HepG2 (cell line): ENCODE data around the gene MCM3AP. TPM values are rescaled to one million over a fixed set of nuclear protein-coding genes. Genes with fewer than 3 reads are reported as not detected.
A peak's percentile ranks its signal among the peaks of the same experiment; 100 is the strongest.

Experiments
- CBX2 ChIP-seq, 2 experiments: fragments of 200-600 bp in 1 of 2; sonication (generic); formaldehyde crosslinking in 1 of 2; IDR thresholded peaks; 2 replicates each; pipeline versions ENCODE4 v1.7.0 to v1.8.1; 2018 to 2022; ENCODE audit warnings: low read depth in 2 of 2, low read length in 1 of 2, mild to moderate bottlenecking in 1 of 2, missing genetic modification reagents in 1 of 2
- GABPA ChIP-seq, 2 experiments: IDR thresholded peaks; 2 replicates each; pipeline ENCODE4 v1.6.1; 2011 to 2016; ENCODE audit warnings: low read depth in 2 of 2, low read length in 1 of 2, missing biosample characterization in 1 of 2, missing genetic modification characterization in 1 of 2
- NFIC ChIP-seq: IDR thresholded peaks from 2 replicates; pipeline ENCODE4 v1.6.1; 2012; ENCODE audit warnings: mild to moderate bottlenecking, low read length, inconsistent platforms
- PATZ1 ChIP-seq: sonication (generic); formaldehyde crosslinking; IDR thresholded peaks from 2 replicates; pipeline ENCODE4 v1.4.0; 2020; ENCODE audit warnings: missing genetic modification reagents
- PCBP1 ChIP-seq: fragments of 200-400 bp; formaldehyde crosslinking; IDR thresholded peaks from 2 replicates; pipeline ENCODE4 v1.6.1; 2017; ENCODE audit warnings: mild to moderate bottlenecking, low read depth, low read length, borderline replicate concordance
- POLR2A ChIP-seq, 2 experiments: IDR thresholded peaks; 2 replicates each; pipeline ENCODE4 v1.6.1; 2011; ENCODE audit warnings: low read depth in 2 of 2, low read length in 2 of 2, mild to moderate bottlenecking in 1 of 2, moderate library complexity in 1 of 2; ENCODE audit not compliant: insufficient read depth in 1 of 2
- RFXAP ChIP-seq: sonication (generic); formaldehyde crosslinking; IDR thresholded peaks from 2 replicates; pipeline ENCODE4 v1.4.0; 2020; ENCODE audit warnings: missing genetic modification reagents, borderline replicate concordance
- SRF ChIP-seq: IDR thresholded peaks from 2 replicates; pipeline ENCODE4 v1.6.1; 2011; ENCODE audit warnings: mild to moderate bottlenecking, low read depth, low read length, moderate library complexity
- STAT6 ChIP-seq: sonication (generic); formaldehyde crosslinking; IDR thresholded peaks from 2 replicates; pipeline ENCODE4 v1.4.0; 2020; ENCODE audit warnings: missing genetic modification reagents, mild to moderate bottlenecking, borderline replicate concordance
- ZFX ChIP-seq: sonication (generic); formaldehyde crosslinking; IDR thresholded peaks from 2 replicates; pipeline ENCODE4 v1.4.0; 2020; ENCODE audit warnings: mild to moderate bottlenecking, low read depth, missing genetic modification reagents, moderate library complexity
- ZNF337 ChIP-seq: sonication (generic); formaldehyde crosslinking; IDR thresholded peaks from 2 replicates; pipeline ENCODE4 v1.5.1; 2020; ENCODE audit warnings: missing genetic modification reagents, low read depth, mild to moderate bottlenecking, borderline replicate concordance
- ZNF382 ChIP-seq: sonication (generic); formaldehyde crosslinking; IDR thresholded peaks from 2 replicates; pipeline ENCODE4 v1.5.0; 2020; ENCODE audit warnings: missing genetic modification reagents, mild to moderate bottlenecking, borderline replicate concordance
- ZNF501 ChIP-seq: sonication (generic); formaldehyde crosslinking; IDR thresholded peaks from 2 replicates; pipeline ENCODE4 v1.5.1; 2020; ENCODE audit warnings: mild to moderate bottlenecking, moderate library complexity, missing genetic modification reagents
- ZNF850 ChIP-seq: sonication (generic); formaldehyde crosslinking; conservative IDR thresholded peaks from 2 replicates; pipeline ENCODE4 v1.9.0; 2021; ENCODE audit warnings: mild to moderate bottlenecking, missing genetic modification reagents
- polyA plus RNA-seq, 8 experiments: library from polyadenylated mRNA; depleted of rRNA in 3 of 8; stranded (reverse) in 7 of 8; unstranded in 1 of 8; fragments of >200 nt; fragmentation: Illumina TruSeq in 4 of 8; extraction: Trizol in 4 of 8; gene quantifications; 2 replicates each; pipeline versions ENCODE4 v1.2.1 to v1.2.3, GENCODE V29; 2011 to 2016; ENCODE audit warnings: low read depth in 4 of 8, missing spikeins in 1 of 8, mixed read lengths in 1 of 8; ENCODE audit not compliant: insufficient read depth in 1 of 8
- total RNA-seq, 5 experiments: library from RNA; depleted of rRNA; stranded (reverse); fragments of >200 nt; fragmentation: Illumina TruSeq; extraction: Trizol; gene quantifications; 2 replicates each; pipeline ENCODE4 v1.2.3, GENCODE V29; 2016; ENCODE audit warnings: low read depth in 1 of 5
- TF ChIP-seq, protein P1 (sequence below): sonication (generic); formaldehyde crosslinking; IDR thresholded peaks from 2 replicates; pipeline ENCODE4 v1.5.0; 2020; ENCODE audit warnings: missing genetic modification reagents
- TF ChIP-seq, protein P2 (sequence below): IDR thresholded peaks from 2 replicates; pipeline ENCODE4 v1.6.1; 2016; ENCODE audit warnings: missing genetic modification reagents, missing compliant biosample characterization
- TF ChIP-seq, protein P3 (sequence below): sonication (generic); formaldehyde crosslinking; conservative IDR thresholded peaks from 2 replicates; pipeline ENCODE4 v1.4.0; 2020; ENCODE audit warnings: missing genetic modification reagents

Gene MCM3AP
- total and polyA plus RNA-seq, 2 of the 13 experiments (the other 11 are each of a cell fraction or from before 2014, with no cell fraction given): 27.0 to 54.7 TPM

DNA sequence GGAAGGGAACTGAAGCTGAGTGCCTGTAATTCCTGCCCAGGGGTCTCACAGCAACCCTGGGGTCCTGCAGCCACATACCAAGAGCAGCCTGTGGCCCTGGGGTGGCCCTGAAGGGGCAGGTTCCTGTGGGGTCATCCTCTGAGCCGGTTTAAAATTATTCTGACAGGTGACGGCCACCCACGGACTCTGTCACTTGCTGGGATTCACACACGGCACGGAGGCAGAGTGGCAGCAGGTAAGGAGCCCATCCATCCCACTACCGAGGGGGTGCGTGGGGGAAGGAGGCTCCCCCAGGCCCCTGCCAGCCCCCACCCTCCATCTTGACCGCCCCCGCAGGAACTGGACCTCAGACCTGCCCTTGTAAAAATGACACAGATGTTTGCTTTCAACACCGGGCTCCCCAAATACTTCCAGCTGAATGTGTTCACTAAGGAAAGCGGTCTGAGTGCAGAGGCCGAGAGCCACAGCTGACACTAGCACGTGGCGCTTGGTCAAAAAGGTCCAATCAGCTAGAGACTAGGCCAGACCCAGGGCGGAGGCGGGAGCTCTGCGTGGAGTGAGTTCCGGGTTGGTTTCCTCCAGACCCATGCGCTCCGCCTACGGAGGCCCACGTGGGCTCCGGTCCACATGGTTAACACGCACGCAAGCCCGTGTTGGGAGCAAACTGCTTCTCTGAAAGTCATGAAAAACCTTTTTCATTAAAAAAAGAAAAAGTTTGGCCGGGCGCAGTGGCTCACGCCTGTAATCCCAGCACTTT, 10.8 kb upstream of the MCM3AP start (continued):
- TF ChIP-seq STAT6 (CRISPR knock-in tag) (no peak), ZNF382 (CRISPR knock-in tag) (no peak), RFXAP (CRISPR knock-in tag) (no peak), NFIC (no peak), ZNF501 (0 out of 2 replicates have a peak, but pooled peaks have one; percentile 30), PATZ1 (CRISPR knock-in tag) (peak; percentile 41; the same call in 1 of the 2 replicates), PCBP1 (no peak), ZNF850 (CRISPR knock-in tag) (no peak), CBX2 (IDR thresholded peaks at IDR 0.05; ENCODE audit: low read depth, low read length) (no peak), CBX2 (CRISPR knock-in tag; IDR thresholded peaks at IDR 0.05; ENCODE audit: low read depth) (no peak), ZFX (CRISPR knock-in tag) (peak; percentile 75), ZNF337 (CRISPR knock-in tag) (no peak), SRF (no peak), GABPA (IDR thresholded peaks at IDR 0.05; ENCODE audit: low read depth, low read length) (peak; percentile 19; the same call in 1 of the 2 replicates), GABPA (CRISPR knock-in tag; IDR thresholded peaks at IDR 0.05; ENCODE audit: low read depth) (peak; percentile 69), POLR2A (IDR thresholded peaks at IDR 0.05; ENCODE audit: insufficient read depth in 1 of 2, low read depth in 2 of 2, low read length in 2 of 2) (peak; percentile 27 to 50; a peak in 1 of 4 replicates)
- TF ChIP-seq, protein P1, sequence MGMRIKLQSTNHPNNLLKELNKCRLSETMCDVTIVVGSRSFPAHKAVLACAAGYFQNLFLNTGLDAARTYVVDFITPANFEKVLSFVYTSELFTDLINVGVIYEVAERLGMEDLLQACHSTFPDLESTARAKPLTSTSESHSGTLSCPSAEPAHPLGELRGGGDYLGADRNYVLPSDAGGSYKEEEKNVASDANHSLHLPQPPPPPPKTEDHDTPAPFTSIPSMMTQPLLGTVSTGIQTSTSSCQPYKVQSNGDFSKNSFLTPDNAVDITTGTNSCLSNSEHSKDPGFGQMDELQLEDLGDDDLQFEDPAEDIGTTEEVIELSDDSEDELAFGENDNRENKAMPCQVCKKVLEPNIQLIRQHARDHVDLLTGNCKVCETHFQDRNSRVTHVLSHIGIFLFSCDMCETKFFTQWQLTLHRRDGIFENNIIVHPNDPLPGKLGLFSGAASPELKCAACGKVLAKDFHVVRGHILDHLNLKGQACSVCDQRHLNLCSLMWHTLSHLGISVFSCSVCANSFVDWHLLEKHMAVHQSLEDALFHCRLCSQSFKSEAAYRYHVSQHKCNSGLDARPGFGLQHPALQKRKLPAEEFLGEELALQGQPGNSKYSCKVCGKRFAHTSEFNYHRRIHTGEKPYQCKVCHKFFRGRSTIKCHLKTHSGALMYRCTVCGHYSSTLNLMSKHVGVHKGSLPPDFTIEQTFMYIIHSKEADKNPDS (CRISPR knock-in tag): no peak
- TF ChIP-seq, protein P2, sequence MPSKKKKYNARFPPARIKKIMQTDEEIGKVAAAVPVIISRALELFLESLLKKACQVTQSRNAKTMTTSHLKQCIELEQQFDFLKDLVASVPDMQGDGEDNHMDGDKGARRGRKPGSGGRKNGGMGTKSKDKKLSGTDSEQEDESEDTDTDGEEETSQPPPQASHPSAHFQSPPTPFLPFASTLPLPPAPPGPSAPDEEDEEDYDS (CRISPR knock-in tag): peak; percentile 74
- TF ChIP-seq, protein P3, sequence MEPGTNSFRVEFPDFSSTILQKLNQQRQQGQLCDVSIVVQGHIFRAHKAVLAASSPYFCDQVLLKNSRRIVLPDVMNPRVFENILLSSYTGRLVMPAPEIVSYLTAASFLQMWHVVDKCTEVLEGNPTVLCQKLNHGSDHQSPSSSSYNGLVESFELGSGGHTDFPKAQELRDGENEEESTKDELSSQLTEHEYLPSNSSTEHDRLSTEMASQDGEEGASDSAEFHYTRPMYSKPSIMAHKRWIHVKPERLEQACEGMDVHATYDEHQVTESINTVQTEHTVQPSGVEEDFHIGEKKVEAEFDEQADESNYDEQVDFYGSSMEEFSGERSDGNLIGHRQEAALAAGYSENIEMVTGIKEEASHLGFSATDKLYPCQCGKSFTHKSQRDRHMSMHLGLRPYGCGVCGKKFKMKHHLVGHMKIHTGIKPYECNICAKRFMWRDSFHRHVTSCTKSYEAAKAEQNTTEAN (CRISPR knock-in tag): 0 out of 2 replicates have a peak, but pooled peaks have one; percentile 31
